Measurements from ENCODE around the gene IKZF1.

- TF ChIP-seq, protein P1, sequence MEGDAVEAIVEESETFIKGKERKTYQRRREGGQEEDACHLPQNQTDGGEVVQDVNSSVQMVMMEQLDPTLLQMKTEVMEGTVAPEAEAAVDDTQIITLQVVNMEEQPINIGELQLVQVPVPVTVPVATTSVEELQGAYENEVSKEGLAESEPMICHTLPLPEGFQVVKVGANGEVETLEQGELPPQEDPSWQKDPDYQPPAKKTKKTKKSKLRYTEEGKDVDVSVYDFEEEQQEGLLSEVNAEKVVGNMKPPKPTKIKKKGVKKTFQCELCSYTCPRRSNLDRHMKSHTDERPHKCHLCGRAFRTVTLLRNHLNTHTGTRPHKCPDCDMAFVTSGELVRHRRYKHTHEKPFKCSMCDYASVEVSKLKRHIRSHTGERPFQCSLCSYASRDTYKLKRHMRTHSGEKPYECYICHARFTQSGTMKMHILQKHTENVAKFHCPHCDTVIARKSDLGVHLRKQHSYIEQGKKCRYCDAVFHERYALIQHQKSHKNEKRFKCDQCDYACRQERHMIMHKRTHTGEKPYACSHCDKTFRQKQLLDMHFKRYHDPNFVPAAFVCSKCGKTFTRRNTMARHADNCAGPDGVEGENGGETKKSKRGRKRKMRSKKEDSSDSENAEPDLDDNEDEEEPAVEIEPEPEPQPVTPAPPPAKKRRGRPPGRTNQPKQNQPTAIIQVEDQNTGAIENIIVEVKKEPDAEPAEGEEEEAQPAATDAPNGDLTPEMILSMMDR (conservative IDR thresholded peaks at IDR 0.05; ENCODE audit: low read length) = no peak
- TF ChIP-seq EZH2phosphoT487 (IDR thresholded peaks at IDR 0.05; ENCODE audit: borderline replicate concordance) = no peak
Measured at GRCh38 chr7:50366311-50366710, 61.8 kb downstream of the IKZF1 start.

All from Loucy (cell line).